Retinal pigment epithelial cell (primary cell): ENCODE results near the gene MRPS35.

Experiments used
- DNase-seq: peaks from one replicate; pipeline ENCODE4 v3.0.0-alpha.2; 2010; ENCODE audit warnings: low read depth
- H3K4me3 ChIP-seq: 2 replicates; pipeline ENCODE4 v1.5.1; 2011; ENCODE audit warnings: mild to moderate bottlenecking, low read length, control low read depth, moderate library complexity
- TF ChIP-seq, protein P1 (sequence below): conservative IDR thresholded peaks from 2 replicates; pipeline ENCODE4 v1.5.1; 2011; ENCODE audit warnings: low read depth, low read length, control low read depth, inconsistent platforms

MRPS35 gene

DNA sequence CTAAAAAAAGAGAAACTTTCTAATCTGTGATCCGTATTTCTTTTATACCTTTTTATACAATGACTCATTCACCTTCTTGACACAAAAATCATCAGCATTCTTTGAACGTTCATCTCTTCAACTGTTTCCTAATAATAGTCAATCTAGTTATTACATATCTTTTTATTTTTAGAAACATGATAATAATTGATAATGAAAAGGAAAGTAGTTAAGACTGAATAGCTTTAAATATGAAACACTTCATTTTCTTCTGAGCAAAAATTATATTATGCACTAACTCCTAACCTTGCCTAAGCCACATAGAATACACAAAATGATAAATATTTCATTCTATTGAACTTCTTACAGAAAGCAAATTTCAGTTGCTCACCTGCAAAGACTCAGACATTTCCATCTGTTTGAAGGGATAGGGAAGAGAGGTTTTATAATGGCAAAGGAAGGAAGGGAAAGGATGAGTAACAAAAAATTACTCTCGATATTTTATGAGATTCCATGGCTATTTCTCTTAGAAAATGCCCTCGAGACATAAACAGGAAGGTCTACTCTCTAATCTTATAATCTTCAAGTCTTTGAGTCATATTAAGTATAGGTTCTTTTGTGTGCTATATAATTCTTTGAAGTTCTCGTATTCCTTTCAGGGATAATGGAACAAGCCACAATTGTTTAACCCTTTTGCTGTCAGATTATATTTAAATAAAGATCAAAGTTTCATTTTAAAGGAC is 61.9 kb downstream of the MRPS35 start:
- TF ChIP-seq, protein P1, sequence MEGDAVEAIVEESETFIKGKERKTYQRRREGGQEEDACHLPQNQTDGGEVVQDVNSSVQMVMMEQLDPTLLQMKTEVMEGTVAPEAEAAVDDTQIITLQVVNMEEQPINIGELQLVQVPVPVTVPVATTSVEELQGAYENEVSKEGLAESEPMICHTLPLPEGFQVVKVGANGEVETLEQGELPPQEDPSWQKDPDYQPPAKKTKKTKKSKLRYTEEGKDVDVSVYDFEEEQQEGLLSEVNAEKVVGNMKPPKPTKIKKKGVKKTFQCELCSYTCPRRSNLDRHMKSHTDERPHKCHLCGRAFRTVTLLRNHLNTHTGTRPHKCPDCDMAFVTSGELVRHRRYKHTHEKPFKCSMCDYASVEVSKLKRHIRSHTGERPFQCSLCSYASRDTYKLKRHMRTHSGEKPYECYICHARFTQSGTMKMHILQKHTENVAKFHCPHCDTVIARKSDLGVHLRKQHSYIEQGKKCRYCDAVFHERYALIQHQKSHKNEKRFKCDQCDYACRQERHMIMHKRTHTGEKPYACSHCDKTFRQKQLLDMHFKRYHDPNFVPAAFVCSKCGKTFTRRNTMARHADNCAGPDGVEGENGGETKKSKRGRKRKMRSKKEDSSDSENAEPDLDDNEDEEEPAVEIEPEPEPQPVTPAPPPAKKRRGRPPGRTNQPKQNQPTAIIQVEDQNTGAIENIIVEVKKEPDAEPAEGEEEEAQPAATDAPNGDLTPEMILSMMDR = no peak
- H3K4me3 ChIP-seq = no peak overlapping the region
- no peak for DNase-seq

DNA sequence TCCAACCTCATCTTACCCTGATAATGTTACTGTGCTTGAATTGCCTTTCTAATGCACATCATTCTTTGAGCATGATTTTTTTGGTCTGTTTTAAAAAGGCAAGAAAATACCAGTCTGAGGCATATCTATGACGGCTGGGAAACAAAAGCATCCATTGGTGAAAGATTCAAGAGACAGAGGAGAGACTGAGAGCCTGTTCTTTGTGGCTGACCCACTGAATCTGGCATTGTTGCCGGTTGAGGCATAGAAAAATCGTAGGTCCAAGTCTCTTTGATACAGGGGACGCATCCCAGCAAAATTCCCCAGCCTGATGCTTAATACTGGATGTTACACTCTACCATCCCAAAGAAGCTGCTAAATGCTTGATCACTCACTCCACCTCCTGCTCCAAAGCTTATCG is 66.5 kb downstream of the MRPS35 start:
- DNase-seq = no peak
- TF ChIP-seq, protein P1 = no peak
- no peak overlapping the region for H3K4me3 ChIP-seq

DNA sequence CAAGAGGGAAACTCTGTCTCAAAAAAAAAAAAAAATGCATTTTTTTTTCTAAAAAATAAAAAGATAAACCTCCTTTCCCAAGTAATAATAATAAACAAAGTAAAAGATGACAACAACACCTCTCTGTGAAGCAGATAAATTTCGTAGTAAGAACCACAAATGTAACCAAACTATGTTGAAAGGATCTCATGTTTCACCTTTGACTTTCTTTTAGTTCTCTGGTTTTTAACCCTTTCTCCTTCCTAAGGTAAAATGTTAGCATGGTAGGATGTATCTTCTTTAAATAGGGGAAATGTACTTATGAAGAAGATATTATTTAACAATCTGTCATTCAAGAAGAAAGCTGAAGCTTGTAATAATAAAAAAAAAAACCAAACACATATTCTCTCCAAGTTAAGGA is 67.6 kb downstream of the MRPS35 start:
- no peak for DNase-seq
- no peak overlapping the region for H3K4me3 ChIP-seq
- TF ChIP-seq, protein P1 = no peak

DNA sequence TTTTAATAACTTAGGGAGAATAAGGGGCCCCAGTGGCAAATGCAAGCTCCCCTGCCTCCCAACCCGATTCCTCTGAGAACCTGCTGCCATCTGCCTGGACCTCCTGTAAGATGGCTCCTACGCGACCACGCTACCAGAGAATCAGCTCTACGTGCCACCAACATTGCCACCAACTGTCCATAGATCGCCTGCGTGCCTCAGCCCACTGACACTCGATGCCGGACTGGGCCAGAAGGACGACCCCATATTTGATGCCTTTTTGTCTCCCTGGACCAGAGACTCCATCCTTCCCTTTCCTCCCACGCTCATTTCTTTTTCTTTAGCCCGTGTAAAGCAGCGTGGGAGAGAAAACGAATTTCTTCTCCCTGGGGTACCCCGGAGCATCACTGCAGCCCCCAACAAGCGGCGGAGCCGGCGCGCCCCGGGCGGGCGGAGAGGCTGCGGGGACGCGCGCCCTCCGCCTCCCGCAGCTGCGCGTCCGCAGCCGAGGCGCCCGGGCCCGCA is 68.8 kb downstream of the MRPS35 start:
- TF ChIP-seq, protein P1 = no peak
- DNase-seq = no peak
- H3K4me3 ChIP-seq = peak overlapping the region; percentile 83

DNA sequence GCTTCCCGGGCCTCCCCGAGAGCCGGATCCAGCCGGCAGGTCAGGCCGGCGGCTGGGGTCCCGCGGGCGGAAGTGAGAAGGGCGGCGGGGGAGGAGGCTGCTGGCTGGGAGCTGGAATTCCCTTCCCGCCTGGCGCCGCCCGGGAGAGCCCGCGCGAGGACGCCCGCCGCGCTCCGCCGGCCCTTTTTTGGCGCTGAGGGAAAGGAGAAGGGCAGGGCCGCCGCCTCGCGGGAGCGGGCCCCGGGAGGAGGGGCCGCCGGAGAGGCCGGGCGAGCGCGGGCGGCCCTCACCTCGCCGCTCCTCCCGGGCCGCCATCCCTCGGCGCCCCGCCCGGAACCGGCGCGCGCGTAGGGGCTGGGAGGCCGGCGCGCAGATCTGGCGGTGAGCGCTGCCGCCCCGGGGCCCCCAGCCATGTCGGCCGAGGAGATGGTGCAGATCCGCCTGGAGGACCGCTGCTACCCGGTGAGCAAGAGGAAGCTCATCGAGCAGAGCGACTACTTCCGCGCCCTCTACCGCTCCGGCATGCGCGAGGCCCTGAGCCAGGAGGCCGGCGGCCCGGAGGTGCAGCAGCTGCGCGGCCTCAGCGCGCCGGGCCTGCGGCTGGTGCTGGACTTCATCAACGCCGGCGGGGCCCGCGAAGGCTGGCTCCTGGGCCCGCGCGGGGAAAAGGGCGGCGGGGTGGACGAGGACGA is 69.4 kb downstream of the MRPS35 start, which contains the start of the genes KLHL42 and MANSC4:
TSS of gene KLHL42 (plus strand) at position 314 of the 692 bp plus-strand sequence. CDS start at position 412, 98 bp downstream.
TSS of gene MANSC4 (minus strand) at position 317 of the 692 bp plus-strand sequence. CDS start 8,960 bp downstream, outside the sequence.
- TF ChIP-seq, protein P1 = peak; percentile 7
- H3K4me3 ChIP-seq = peak within 1 kb of the TSS; percentile 83
- peak; percentile 29 for DNase-seq

DNA sequence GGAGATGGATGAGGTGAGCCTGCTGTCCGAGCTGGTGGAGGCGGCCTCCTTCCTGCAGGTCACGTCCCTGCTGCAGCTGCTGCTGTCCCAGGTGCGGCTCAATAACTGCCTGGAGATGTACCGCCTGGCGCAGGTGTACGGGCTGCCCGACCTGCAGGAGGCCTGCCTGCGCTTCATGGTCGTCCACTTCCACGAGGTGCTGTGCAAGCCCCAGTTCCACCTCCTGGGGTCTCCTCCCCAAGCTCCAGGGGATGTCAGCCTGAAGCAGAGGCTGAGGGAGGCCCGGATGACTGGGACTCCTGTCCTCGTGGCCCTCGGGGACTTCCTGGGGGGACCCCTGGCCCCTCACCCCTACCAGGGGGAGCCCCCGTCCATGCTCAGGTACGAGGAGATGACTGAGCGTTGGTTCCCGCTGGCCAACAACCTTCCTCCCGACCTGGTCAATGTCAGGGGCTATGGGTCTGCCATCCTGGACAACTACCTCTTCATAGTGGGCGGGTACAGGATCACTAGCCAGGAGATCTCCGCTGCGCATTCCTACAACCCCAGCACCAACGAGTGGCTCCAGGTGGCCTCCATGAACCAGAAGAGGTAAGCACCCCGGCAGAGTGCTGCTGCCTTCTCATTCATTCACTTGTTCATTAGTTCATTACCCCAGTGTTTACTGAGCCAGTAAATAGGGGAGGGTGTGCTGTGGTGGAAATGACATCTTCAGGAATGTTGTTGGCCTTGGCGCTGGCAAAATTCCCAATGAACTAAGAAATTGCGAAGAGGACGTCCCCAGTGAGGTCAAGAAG is 70.2 kb downstream of the MRPS35 start:
- H3K4me3 ChIP-seq = peak overlapping the region; percentile 83
- peak; percentile 22 for DNase-seq
- TF ChIP-seq, protein P1 = no peak
